Common myeloid progenitor, CD34-positive (primary cell): ENCODE data around the gene PCGF2.
A peak's percentile ranks its signal among the peaks of the same experiment; 100 is the strongest.

Experiments
- CTCF ChIA-PET: fragments of 350-600 bp; sonication (Branson Sonifier 250); formaldehyde crosslinking; loops from one replicate; lab custom pipeline; 2021; ENCODE audit warnings: antibody characterized with exemption; lab: Charles Lee
- POLR2A ChIA-PET: fragments of 350-600 bp; sonication (Branson Sonifier 250); formaldehyde crosslinking; loops from one replicate; lab custom pipeline; 2021; ENCODE audit warnings: antibody characterized with exemption; lab: Charles Lee
- DNase-seq, 3 donors: peaks; one replicate each; pipeline versions ENCODE4 v3.0.0 to v3.0.0-alpha.2; 2013
- H3K27ac ChIP-seq, 2 experiments: 1 replicate in 1 of 2; 2 replicates in 1 of 2; pipeline ENCODE4 v1.7.0; 2013; ENCODE audit warnings: inconsistent platforms in 2 of 2, low read length in 2 of 2, mild to moderate bottlenecking in 2 of 2, low read depth in 1 of 2, moderate library complexity in 1 of 2; ENCODE audit not compliant: severe bottlenecking in 2 of 2, insufficient read depth in 1 of 2, poor library complexity in 1 of 2
- H3K27me3 ChIP-seq, 5 experiments: replicated peaks in 2 of 5; 1 replicate in 3 of 5; 2 replicates in 2 of 5; pipeline versions ENCODE4 v1.6.1 to v1.7.0; 2013; ENCODE audit warnings: low read length in 4 of 5, mild to moderate bottlenecking in 2 of 5, moderate library complexity in 2 of 5, inconsistent platforms in 1 of 5; ENCODE audit not compliant: insufficient read depth in 5 of 5, control insufficient read depth in 4 of 5
- H3K36me3 ChIP-seq, 4 experiments: 1 replicate in 2 of 4; 2 replicates in 2 of 4; pipeline versions ENCODE4 v1.6.1 to v1.7.0; 2013; ENCODE audit warnings: low read length in 3 of 4, control low read depth in 1 of 4, mild to moderate bottlenecking in 1 of 4; ENCODE audit not compliant: control insufficient read depth in 4 of 4, insufficient read depth in 4 of 4
- H3K4me1 ChIP-seq, 4 experiments: 1 replicate in 3 of 4; 2 replicates in 1 of 4; pipeline versions ENCODE4 v1.6.1 to v1.7.1; 2013; ENCODE audit warnings: low read length in 3 of 4, mild to moderate bottlenecking in 3 of 4, control low read depth in 1 of 4, inconsistent platforms in 1 of 4, moderate library complexity in 1 of 4; ENCODE audit not compliant: control insufficient read depth in 4 of 4, insufficient read depth in 4 of 4; ENCODE audit errors: control extremely low read depth in 1 of 4
- H3K4me3 ChIP-seq, 7 experiments: 1 replicate in 4 of 7; 2 replicates in 3 of 7; pipeline versions ENCODE4 v1.5.1 to v1.7.0; 2013; ENCODE audit warnings: mild to moderate bottlenecking in 7 of 7, low read length in 6 of 7, moderate library complexity in 6 of 7, inconsistent platforms in 2 of 7, low read depth in 2 of 7, control low read depth in 1 of 7; ENCODE audit not compliant: insufficient read depth in 4 of 7, control insufficient read depth in 1 of 7; ENCODE audit errors: extremely low read depth in 1 of 7
- H3K9me3 ChIP-seq, 5 experiments: 1 replicate in 4 of 5; 2 replicates in 1 of 5; pipeline versions ENCODE4 v1.6.1 to v1.7.1; 2013; ENCODE audit warnings: low read length in 4 of 5, mild to moderate bottlenecking in 2 of 5, inconsistent platforms in 1 of 5, low read depth in 1 of 5, moderate library complexity in 1 of 5; ENCODE audit not compliant: control insufficient read depth in 4 of 5, insufficient read depth in 2 of 5; ENCODE audit errors: control extremely low read depth in 1 of 5
- WGBS: methylation state at CpG from one replicate; pipeline ENCODE4 v1.1.5; 2013; ENCODE audit not compliant: insufficient coverage; 5-methylcytosine and 5-hydroxymethylcytosine counted together

Gene PCGF2

DNA sequence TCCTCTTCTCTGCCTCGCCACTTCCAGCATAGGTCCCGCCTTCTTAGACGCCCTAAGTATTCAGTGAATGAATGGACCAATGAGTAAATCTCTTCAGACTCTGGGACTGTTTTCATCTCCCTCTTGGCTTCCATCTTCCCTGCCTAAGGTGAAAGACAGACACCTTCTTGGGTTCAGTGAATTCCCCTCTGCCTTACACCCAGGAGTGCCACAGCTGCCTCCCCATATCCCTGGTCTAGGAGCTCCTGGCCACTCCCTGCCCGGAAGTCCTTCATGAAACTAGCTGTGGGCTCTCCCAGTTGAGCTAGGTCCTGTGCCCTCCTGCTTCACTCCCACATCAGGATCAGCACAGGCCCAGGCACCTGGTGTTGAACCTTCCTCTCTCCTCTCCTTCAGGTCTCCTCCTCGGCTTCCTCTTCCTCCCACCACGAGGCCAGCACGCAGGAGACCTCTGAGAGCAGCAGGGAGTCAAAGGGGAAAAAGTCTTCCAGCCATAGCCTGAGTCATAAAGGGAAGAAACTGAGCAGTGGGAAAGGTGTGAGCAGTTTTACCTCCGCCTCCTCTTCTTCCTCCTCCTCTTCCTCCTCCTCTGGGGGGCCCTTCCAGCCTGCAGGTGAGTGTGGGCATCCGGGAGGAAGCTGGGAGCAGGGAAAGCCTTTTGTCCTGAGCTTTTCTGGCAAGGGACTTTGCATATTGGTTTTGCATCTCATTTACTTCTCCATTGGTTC, 32.8 kb downstream of the PCGF2 start:
- no peak for DNase-seq
- 89% methylated on average over 3 of the region's 9 CpGs for WGBS
- H3K27me3 ChIP-seq = no peaks in the 10 kb centered on the region
- H3K4me3 ChIP-seq = no peak overlapping the region
- H3K4me1 ChIP-seq = peaks cover 0 to 23% (median 22%) of the 10 kb centered on the region in 4 experiments
- H3K36me3 ChIP-seq = peaks cover 14 to 80% (median 62%) of the 10 kb centered on the region in 4 experiments
- POLR2A ChIA-PET = no interaction called here
- no peaks in the 10 kb centered on the region for H3K9me3 ChIP-seq
- CTCF ChIA-PET = interaction anchor here (1.3 to 1.8 kb wide), 3 partner anchors 9 to 20 kb away, joined by 4 to 9 read pairs (median 4); no protein-coding TSS in a partner anchor
- no peak overlapping the region for H3K27ac ChIP-seq

DNA sequence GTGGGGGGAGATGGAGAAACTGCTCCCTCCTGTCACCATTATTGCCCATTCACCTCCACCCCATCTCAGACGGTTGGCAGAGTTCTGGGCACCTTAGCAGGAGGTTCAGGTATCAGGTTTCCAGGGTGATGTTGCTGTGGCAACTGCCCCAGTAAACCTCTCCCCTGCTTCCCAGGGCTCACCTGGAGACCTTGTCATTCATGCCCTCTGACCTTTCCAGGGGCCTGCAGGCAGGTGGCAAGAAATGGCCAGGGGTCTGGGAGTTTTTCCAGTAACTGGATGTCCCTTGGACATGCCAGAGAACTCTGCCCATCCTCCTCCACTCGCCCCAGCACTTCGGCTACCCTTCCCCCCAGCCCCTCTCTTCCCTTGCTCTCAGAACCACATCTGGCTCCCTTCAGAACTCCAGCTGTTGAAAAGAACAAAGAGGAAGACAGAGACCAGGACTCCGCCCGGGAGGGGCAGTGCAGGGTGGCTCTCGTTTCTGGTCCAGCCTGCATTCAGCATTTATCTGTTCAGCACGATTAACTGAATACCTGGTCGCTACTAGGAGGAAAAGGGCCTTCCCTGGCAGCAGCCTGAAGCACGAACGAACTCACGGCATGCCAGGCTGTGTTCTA, 34.6 kb downstream of the PCGF2 start:
- 100% methylated on average over 3 of the region's 11 CpGs for WGBS
- no peaks in the 10 kb centered on the region for H3K9me3 ChIP-seq
- no peak for DNase-seq
- H3K27ac ChIP-seq = no peak overlapping the region
- H3K27me3 ChIP-seq = no peaks in the 10 kb centered on the region
- ChIA-PET CTCF (interaction anchor here (1.8 kb wide), 1 partner anchor 10 kb away, joined by 9 read pairs; no protein-coding TSS in a partner anchor), POLR2A (no interaction called here)
- no peak overlapping the region for H3K4me3 ChIP-seq
- H3K36me3 ChIP-seq = peaks cover 10 to 78% (median 62%) of the 10 kb centered on the region in 4 experiments
- H3K4me1 ChIP-seq = peaks cover 0 to 34% (median 25%) of the 10 kb centered on the region in 4 experiments

DNA sequence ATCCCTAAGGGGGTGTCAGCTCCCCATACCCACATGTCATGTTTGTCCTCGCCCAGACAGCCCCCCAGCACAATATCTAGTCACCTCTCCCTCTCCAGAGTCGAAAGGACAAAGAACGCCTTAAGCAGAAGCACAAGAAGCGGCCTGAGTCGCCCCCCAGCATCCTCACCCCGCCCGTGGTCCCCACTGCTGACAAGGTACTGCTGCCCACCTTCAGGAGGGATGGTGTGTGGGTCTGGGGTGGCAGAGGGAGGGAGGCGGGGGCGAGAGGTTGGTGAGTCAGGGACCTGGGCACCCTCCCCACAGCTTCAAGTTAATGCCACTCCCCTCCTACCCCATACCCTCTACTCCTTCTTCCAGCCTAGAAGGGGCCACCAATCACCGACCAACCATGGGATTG, 35.5 kb downstream of the PCGF2 start:
- Histone ChIP-seq H3K27me3 (no peaks in the 10 kb centered on the region), H3K27ac (no peak overlapping the region), H3K4me1 (peaks cover 0 to 34% (median 27%) of the 10 kb centered on the region in 4 experiments), H3K36me3 (peaks cover 9 to 79% (median 65%) of the 10 kb centered on the region in 4 experiments), H3K9me3 (no peaks in the 10 kb centered on the region), H3K4me3 (no peak overlapping the region)
- POLR2A ChIA-PET = interaction anchor here (0.7 to 1.2 kb wide), 2 partner anchors 11 to 172 kb away, joined by 3 read pairs; no protein-coding TSS in a partner anchor
- 100% methylated on average over 2 of the region's 10 CpGs for WGBS
- CTCF ChIA-PET = no interaction called here
- no peak for DNase-seq

DNA sequence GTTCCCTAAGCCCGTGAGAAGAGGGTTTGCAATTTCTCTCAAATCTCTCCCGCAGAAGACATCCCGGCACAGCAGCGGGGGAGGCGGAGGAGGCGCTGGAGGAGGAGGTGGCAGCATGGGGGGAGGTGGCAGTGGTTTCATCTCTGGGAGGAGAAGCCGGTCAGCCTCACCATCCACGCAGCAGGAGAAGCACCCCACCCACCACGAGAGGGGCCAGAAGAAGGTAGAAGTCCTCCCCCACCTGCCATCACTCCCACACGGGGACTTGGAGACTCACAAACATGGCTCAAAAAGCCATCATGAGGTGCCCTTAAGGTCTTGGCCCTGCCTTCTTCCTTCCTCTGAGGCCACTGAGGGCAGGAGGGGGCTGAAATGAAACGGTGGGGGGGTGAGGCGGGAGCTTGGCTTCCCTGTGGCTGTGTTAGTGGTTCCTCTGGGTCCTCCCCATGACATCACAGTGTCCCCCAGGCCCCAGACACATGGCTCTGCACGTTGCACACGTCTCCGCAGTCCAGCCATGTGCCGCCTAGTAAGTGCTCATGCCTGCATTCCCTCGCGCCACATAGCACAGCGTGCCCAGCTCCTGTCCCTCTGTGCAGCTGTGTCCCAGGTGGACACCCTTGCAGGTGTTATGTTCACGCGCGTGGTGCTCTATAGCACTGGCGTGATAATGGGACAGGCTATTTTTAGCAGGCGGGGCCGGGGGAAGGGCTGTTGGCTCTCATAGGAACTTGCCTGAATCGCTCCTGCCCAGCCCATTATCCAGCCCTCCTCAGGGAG, 36.2 kb downstream of the PCGF2 start:
- H3K27me3 ChIP-seq = no peaks in the 10 kb centered on the region
- peaks cover 0 to 39% (median 31%) of the 10 kb centered on the region in 4 experiments for H3K4me1 ChIP-seq
- DNase-seq = peak in 2 of 3 donors; percentile 63 to 71
- no peaks in the 10 kb centered on the region for H3K9me3 ChIP-seq
- H3K4me3 ChIP-seq = peak overlapping the region in 2 of 7 experiments; percentile 11 to 33
- no peak overlapping the region for H3K27ac ChIP-seq
- 63% methylated on average over 16 of the region's 26 CpGs for WGBS
- peaks cover 8 to 77% (median 61%) of the 10 kb centered on the region in 4 experiments for H3K36me3 ChIP-seq
- POLR2A ChIA-PET = interaction anchor here (0.7 to 1.6 kb wide), 3 partner anchors 8 to 171 kb away, joined by 3 read pairs; no protein-coding TSS in a partner anchor
- CTCF ChIA-PET = interaction anchor here (0.9 to 2.5 kb wide), 2 partner anchors 12 to 16 kb away, joined by 3 to 14 read pairs; no protein-coding TSS in a partner anchor

DNA sequence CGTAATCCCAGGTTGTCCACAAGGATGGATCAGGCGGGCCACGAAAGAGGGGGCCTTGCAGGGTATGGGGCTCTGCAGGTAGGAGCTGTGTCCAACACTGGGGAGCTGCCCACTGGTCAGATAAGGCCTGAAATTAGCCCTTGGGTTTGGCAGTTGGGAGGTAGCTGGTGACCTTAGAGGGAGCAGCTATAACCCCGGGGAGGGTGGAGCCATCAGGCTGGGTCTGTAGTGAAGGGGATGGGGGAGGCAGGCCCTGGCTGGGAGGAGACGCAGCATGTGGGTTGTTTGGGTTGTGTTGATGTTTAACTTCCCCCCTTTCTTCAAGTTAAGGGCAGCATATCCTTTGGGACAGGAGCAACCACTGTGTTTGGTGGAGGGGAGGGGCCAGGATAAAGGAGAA, 37.2 kb downstream of the PCGF2 start:
- POLR2A ChIA-PET = interaction anchor here (1.2 to 1.6 kb wide), 2 partner anchors 9 to 11 kb away, joined by 3 read pairs; no protein-coding TSS in a partner anchor
- no peaks in the 10 kb centered on the region for H3K9me3 ChIP-seq
- H3K27me3 ChIP-seq = no peaks in the 10 kb centered on the region
- H3K36me3 ChIP-seq = peaks cover 4 to 67% (median 53%) of the 10 kb centered on the region in 4 experiments
- WGBS = 80% methylated on average over 4 of the region's 5 CpGs
- CTCF ChIA-PET = interaction anchor here (0.7 to 4.0 kb wide), 9 partner anchors 11 to 153 kb away, joined by 3 to 25 read pairs (median 3); no protein-coding TSS in a partner anchor
- no peak overlapping the region for H3K27ac ChIP-seq
- peaks cover 0 to 49% (median 41%) of the 10 kb centered on the region in 4 experiments for H3K4me1 ChIP-seq
- DNase-seq = no peak
- no peak overlapping the region for H3K4me3 ChIP-seq

DNA sequence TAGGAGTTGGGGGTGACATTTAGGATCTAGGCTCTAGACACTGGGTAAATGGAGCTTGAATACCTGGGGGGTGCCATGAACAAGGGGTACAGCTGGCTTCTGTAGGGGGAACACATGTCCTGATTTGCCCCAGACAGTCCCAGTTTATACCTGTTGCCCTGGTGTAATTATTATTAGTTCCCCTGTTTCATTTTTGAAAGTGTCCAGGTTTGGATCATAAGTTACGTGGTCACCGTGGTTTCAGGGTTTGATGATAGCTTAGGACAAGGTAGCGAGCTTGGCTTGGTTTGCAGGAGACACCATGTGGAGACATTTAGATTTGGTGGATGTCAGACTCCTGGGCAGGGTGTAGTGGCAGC, 37.6 kb downstream of the PCGF2 start:
- peaks cover 4 to 63% (median 49%) of the 10 kb centered on the region in 4 experiments for H3K36me3 ChIP-seq

More for the DNA sequence above, 37.6 kb downstream of the PCGF2 start:
- H3K27me3 ChIP-seq = no peaks in the 10 kb centered on the region
- H3K27ac ChIP-seq = no peak overlapping the region
- peaks cover 0 to 51% (median 44%) of the 10 kb centered on the region in 4 experiments for H3K4me1 ChIP-seq
- ChIA-PET CTCF (interaction anchor here (0.7 to 4.0 kb wide), 13 partner anchors 11 to 153 kb away, joined by 3 to 25 read pairs (median 3); no protein-coding TSS in a partner anchor), POLR2A (interaction anchor here (1.2 to 1.6 kb wide), 2 partner anchors 10 to 12 kb away, joined by 3 read pairs; no protein-coding TSS in a partner anchor)
- H3K9me3 ChIP-seq = no peaks in the 10 kb centered on the region
- DNase-seq = peak in 1 of 3 donors; percentile 20
- WGBS = 95% methylated on average over 3 of the region's 3 CpGs
- H3K4me3 ChIP-seq = no peak overlapping the region
